Measurements from ENCODE around the gene ATOH7. TPM values are rescaled to one million over a fixed set of nuclear protein-coding genes. Genes with fewer than 3 reads are reported as not detected.

ATOH7 gene
- total and polyA plus RNA-seq, 2 of the 4 experiments (the other 2 are of a cell fraction): 0.05 TPM; not detected in 1

- no peak overlapping the region for H2AFZ ChIP-seq (replicated peaks; ENCODE audit: low read length, poor library complexity)
- H2BK15ac ChIP-seq (ENCODE audit: low read depth, low read length): no peak overlapping the region
- in situ Hi-C loops (cut with MboI; ENCODE audit: low sequenced_read_pairs): loop anchor here (25.0 kb wide), 1 partner anchor 413 kb away; no protein-coding TSS in a partner anchor
Observed at GRCh38 chr10:68275600-68276126, 43.8 kb upstream of the ATOH7 start.

More at GRCh38 chr10:68275600-68276126, 43.8 kb upstream of the ATOH7 start:
- Histone ChIP-seq H3K4me1 (ENCODE audit: control insufficient read depth, insufficient read depth, low read length) (peaks cover 6% of the 10 kb centered on the region; the same call in 1 of the 2 replicates), H3K18ac (ENCODE audit: low read depth, low read length) (no peak overlapping the region), H2BK5ac (ENCODE audit: low read depth, low read length, poor library complexity, severe bottlenecking) (no peak overlapping the region), H3K4me2 (ENCODE audit: low read depth, low read length) (no peak overlapping the region), H3K4ac (ENCODE audit: low read depth, low read length) (no peak overlapping the region), H3K14ac (replicated peaks; ENCODE audit: low read depth, low read length) (no peak overlapping the region), H3K9ac (ENCODE audit: low read depth, low read length) (no peak overlapping the region), H4K8ac (ENCODE audit: low read depth in 2 of 2, low read length in 2 of 2) (no peak overlapping the region), H3K9me3 (ENCODE audit: control insufficient read depth, insufficient read depth, low read length) (peaks cover 7% of the 10 kb centered on the region; the same call in 1 of the 2 replicates), H4K91ac (ENCODE audit: insufficient read depth, low read depth, low read length) (no peak overlapping the region), H3K4me3 (ENCODE audit: insufficient read depth, low read depth, low read length) (no peak overlapping the region), H2AK9ac (replicated peaks; ENCODE audit: low read depth, low read length, poor library complexity) (no peak overlapping the region), H2AK5ac (ENCODE audit: low read depth, low read length) (no peak overlapping the region), H3K27ac (ENCODE audit: insufficient read depth, low read length) (no peak overlapping the region), H3K27me3 (ENCODE audit: control insufficient read depth, insufficient read depth, low read length) (peaks cover 2% of the 10 kb centered on the region; the same call in 1 of the 2 replicates), H4K20me1 (ENCODE audit: insufficient read depth, low read length) (no peaks in the 10 kb centered on the region), H3K56ac (ENCODE audit: extremely low read depth, insufficient read depth, low read length) (no peak overlapping the region), H3K9me1 (ENCODE audit: insufficient read depth, low read length) (no peaks in the 10 kb centered on the region), H4K5ac (ENCODE audit: low read depth, low read length) (no peak overlapping the region), H3K79me1 (ENCODE audit: low read depth in 1 of 2, low read length in 2 of 2) (no peaks in the 10 kb centered on the region), H2BK120ac (ENCODE audit: low read depth, low read length) (no peak overlapping the region), H3K36me3 (ENCODE audit: control insufficient read depth, insufficient read depth, low read length) (no peaks in the 10 kb centered on the region), H2BK20ac (ENCODE audit: low read depth, low read length) (no peak overlapping the region), H3K23ac (ENCODE audit: low read depth, low read length) (no peak overlapping the region)
- dilution Hi-C loops (cut with HindIII; ENCODE audit: low sequenced_read_pairs, unreplicated experiment): no loop called here
- ChIA-PET POLR2A (ENCODE audit: unreplicated experiment) (no interaction called here), CTCF (no interaction called here)
- intact Hi-C loops (cut with micrococcal nuclease): no loop called here
- TF ChIP-seq ELK1 (IDR thresholded peaks at IDR 0.05; ENCODE audit: borderline replicate concordance, low read depth, low read length): no peak
- no peak for TF ChIP-seq POLR2A (IDR thresholded peaks at IDR 0.05; ENCODE audit: low read depth, low read length)
- TF ChIP-seq MAFK (IDR thresholded peaks at IDR 0.05; ENCODE audit: low read depth, low read length): no peak
- no peak for TF ChIP-seq BHLHE40 (IDR thresholded peaks at IDR 0.05; ENCODE audit: low read depth, low read length)
- no peak for TF ChIP-seq MXI1 (IDR thresholded peaks at IDR 0.05; ENCODE audit: borderline replicate concordance, low read depth, low read length)
- TF ChIP-seq FOS (IDR thresholded peaks at IDR 0.05; ENCODE audit: low read depth, low read length): no peak
- WGBS, 2 experiments (ENCODE audit: extremely low coverage in 2 of 2, insufficient read length in 1 of 2): no CpG with 5 or more reads among the region's 2 CpGs
- DNase-seq (no peak), ATAC-seq (ENCODE audit: low read depth) (no peak)
- BruUV-seq (replicated peaks): no TSS peak

Data from IMR-90 (cell line).